Measurements from ENCODE around the gene TMEM178B. TPM values are rescaled to one million over a fixed set of nuclear protein-coding genes. Genes with fewer than 3 reads are reported as not detected.

The TMEM178B gene
- total and polyA plus RNA-seq, 7 donors = 0.13 to 4.8 (median 1.6) TPM

GRCh38 chr7:141511676-141512396, 438.0 kb downstream of the TMEM178B start:
- WGBS, 3 donors = 3 to 4% (median 3%) methylated on average over 36 of the region's 36 CpGs
- no peak for TF ChIP-seq CTCF (IDR thresholded peaks at IDR 0.05)
- H3K27ac ChIP-seq = no peak overlapping the region
- ATAC-seq = peak; percentile 75 to 96 (median 82)
- intact Hi-C loops (cut with DNase I) = no loop called here
- no peaks in the 10 kb centered on the region for H3K36me3 ChIP-seq (ENCODE audit: insufficient read depth in 1 of 2, low read depth in 1 of 2)
- H3K9me3 ChIP-seq = no peaks in the 10 kb centered on the region
- H3K4me3 ChIP-seq = peak overlapping the region; percentile 61
- peak; percentile 24 to 63 for DNase-seq
- peaks cover 0 to 9% (median 3%) of the 10 kb centered on the region in 3 donors for H3K27me3 ChIP-seq (ENCODE audit: insufficient read depth in 3 of 3, low read length in 2 of 3)
- H3K4me1 ChIP-seq = peaks cover 4% of the 10 kb centered on the region

- WGBS, 3 donors = 83 to 92% (median 92%) methylated on average over 2 of the region's 2 CpGs
- Histone ChIP-seq H3K4me1 (peaks cover 4% of the 10 kb centered on the region), H3K9me3 (no peaks in the 10 kb centered on the region), H3K4me3 (no peak overlapping the region), H3K27me3 (ENCODE audit: insufficient read depth in 3 of 3, low read length in 2 of 3) (peaks cover 0 to 9% (median 3%) of the 10 kb centered on the region in 3 donors), H3K36me3 (ENCODE audit: insufficient read depth in 1 of 2, low read depth in 1 of 2) (no peaks in the 10 kb centered on the region), H3K27ac (no peak overlapping the region)
- TF ChIP-seq CTCF (IDR thresholded peaks at IDR 0.05) = no peak
- ATAC-seq (no peak), DNase-seq (no peak)
- intact Hi-C loops (cut with DNase I) = no loop called here
These were observed 438.7 kb downstream of the TMEM178B start for GRCh38 chr7:141512597-141512996.

GRCh38 chr7:141513720-141514119, 439.9 kb downstream of the TMEM178B start:
- Histone ChIP-seq H3K36me3 (ENCODE audit: insufficient read depth in 1 of 2, low read depth in 1 of 2) (no peaks in the 10 kb centered on the region), H3K27me3 (ENCODE audit: insufficient read depth in 3 of 3, low read length in 2 of 3) (peaks cover 0 to 9% (median 3%) of the 10 kb centered on the region in 3 donors), H3K9me3 (no peaks in the 10 kb centered on the region), H3K4me1 (peaks cover 4% of the 10 kb centered on the region), H3K4me3 (no peak overlapping the region), H3K27ac (no peak overlapping the region)
- intact Hi-C loops (cut with DNase I) = no loop called here
- ATAC-seq (no peak), DNase-seq (no peak)
- TF ChIP-seq CTCF (IDR thresholded peaks at IDR 0.05) = no peak
- WGBS, 3 donors = 75 to 91% (median 90%) methylated on average over 1 of the region's 1 CpG

GRCh38 chr7:141515941-141516340, 442.1 kb downstream of the TMEM178B start:
- Histone ChIP-seq H3K27me3 (ENCODE audit: insufficient read depth in 3 of 3, low read length in 2 of 3) (peaks cover 0 to 9% (median 3%) of the 10 kb centered on the region in 3 donors), H3K27ac (no peak overlapping the region), H3K4me3 (no peak overlapping the region), H3K4me1 (peaks cover 4% of the 10 kb centered on the region), H3K36me3 (ENCODE audit: insufficient read depth in 1 of 2, low read depth in 1 of 2) (no peaks in the 10 kb centered on the region), H3K9me3 (no peaks in the 10 kb centered on the region)
- intact Hi-C loops (cut with DNase I) = no loop called here
- 55 to 69% (median 64%) methylated on average over 4 of the region's 4 CpGs for WGBS, 3 donors
- no peak for TF ChIP-seq CTCF (IDR thresholded peaks at IDR 0.05)
- DNase-seq (no peak), ATAC-seq (no peak)

Measured in psoas muscle (tissue), 8 donors.